Fibroblast of pulmonary artery (primary cell): ENCODE data around the gene DAGLA.

Source experiments
- DNase-seq: peaks from one replicate; pipeline ENCODE4 v3.0.0-alpha.2; 2010; ENCODE audit warnings: low read depth
- H3K4me3 ChIP-seq: replicated peaks from 2 replicates; pipeline ENCODE4 v1.5.1; 2011; ENCODE audit warnings: low read depth, mild to moderate bottlenecking, control low read depth, low read length, moderate library complexity
- TF ChIP-seq, protein P1 (sequence below): IDR thresholded peaks from 2 replicates; pipeline ENCODE4 v1.5.1; 2011; ENCODE audit warnings: mild to moderate bottlenecking, control low read depth, low read length, inconsistent platforms; ENCODE audit errors: missing control alignments

The DAGLA gene

GRCh38 chr11:61769946-61770683 lies 89.9 kb downstream of the DAGLA start:
- H3K4me3 ChIP-seq, result no peak overlapping the region
- DNase-seq, result no peak
- TF ChIP-seq, protein P1, sequence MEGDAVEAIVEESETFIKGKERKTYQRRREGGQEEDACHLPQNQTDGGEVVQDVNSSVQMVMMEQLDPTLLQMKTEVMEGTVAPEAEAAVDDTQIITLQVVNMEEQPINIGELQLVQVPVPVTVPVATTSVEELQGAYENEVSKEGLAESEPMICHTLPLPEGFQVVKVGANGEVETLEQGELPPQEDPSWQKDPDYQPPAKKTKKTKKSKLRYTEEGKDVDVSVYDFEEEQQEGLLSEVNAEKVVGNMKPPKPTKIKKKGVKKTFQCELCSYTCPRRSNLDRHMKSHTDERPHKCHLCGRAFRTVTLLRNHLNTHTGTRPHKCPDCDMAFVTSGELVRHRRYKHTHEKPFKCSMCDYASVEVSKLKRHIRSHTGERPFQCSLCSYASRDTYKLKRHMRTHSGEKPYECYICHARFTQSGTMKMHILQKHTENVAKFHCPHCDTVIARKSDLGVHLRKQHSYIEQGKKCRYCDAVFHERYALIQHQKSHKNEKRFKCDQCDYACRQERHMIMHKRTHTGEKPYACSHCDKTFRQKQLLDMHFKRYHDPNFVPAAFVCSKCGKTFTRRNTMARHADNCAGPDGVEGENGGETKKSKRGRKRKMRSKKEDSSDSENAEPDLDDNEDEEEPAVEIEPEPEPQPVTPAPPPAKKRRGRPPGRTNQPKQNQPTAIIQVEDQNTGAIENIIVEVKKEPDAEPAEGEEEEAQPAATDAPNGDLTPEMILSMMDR, result no peak

GRCh38 chr11:61771195-61771894 lies 91.2 kb downstream of the DAGLA start:
- no peak for DNase-seq
- TF ChIP-seq, protein P1, result no peak

GRCh38 chr11:61771985-61772455 lies 91.8 kb downstream of the DAGLA start:
- DNase-seq, result no peak
- TF ChIP-seq, protein P1, result no peak
- no peak overlapping the region for H3K4me3 ChIP-seq

More at GRCh38 chr11:61771195-61771894, 91.2 kb downstream of the DAGLA start:
- no peak overlapping the region for H3K4me3 ChIP-seq

DNA sequence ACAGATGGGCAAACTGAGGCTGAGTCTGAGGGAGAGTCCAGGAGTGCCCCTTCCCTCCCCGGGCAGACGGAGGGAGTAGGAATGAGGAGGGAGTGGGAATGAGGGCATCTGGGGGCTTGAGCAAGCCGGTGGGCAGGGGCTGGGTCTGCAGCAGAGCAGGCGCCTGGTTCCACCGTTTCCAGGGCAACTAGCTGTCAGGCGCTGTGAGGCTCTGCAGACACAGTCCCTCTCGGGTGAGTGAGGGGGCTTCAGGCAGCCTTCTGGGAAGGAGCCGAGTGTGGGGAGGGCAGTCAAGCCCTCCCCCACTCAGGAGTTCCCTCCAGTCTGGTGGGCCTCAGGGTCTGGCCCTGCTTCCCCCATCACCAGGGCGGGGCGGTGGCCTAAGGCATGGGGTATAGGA lies 93.2 kb downstream of the DAGLA start:
- no peak for DNase-seq
- TF ChIP-seq, protein P1, result no peak
- no peak overlapping the region for H3K4me3 ChIP-seq

- DNase-seq, result no peak
- TF ChIP-seq, protein P1, result no peak
These were observed 93.6 kb downstream of the DAGLA start for GRCh38 chr11:61773809-61774208.

DNA sequence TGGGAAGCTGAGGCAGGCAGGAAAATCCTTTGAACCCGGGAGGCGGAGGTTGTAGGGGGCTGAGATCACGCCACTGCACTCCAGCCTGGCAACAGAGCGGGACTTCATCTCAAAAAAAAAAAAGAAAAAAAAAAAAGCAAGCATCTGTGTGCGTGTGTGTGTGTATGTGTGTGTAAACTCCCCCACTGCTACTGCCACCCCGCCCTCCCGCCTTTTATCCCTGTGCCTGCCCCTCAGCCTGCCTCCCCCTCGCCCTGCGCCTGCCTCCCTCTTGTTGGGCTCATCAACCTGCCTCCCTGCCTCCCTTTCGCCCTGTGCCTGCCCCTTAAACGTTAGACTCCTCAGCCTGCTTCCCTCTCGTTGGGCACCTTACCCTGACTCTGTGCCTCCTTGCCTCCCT lies 94.2 kb downstream of the DAGLA start:
- H3K4me3 ChIP-seq, result no peak overlapping the region
- DNase-seq, result no peak
- TF ChIP-seq, protein P1, result no peak

More at GRCh38 chr11:61773809-61774208, 93.6 kb downstream of the DAGLA start:
- H3K4me3 ChIP-seq, result no peak overlapping the region
